GM23338 (cell line): ENCODE data around the gene EPSTI1. TPM values are rescaled to one million over a fixed set of nuclear protein-coding genes. Genes with fewer than 3 reads are reported as not detected.
A peak's percentile ranks its signal among the peaks of the same experiment; 100 is the strongest.

ENCODE experiments used
- ATAC-seq: fragments of 200-7000 bp; cut with Tn5 transposase; 3 replicates; pipeline ENCODE4 v1.9.1; 2020
- DNase-seq: peaks from one replicate; pipeline ENCODE4 v3.0.0-alpha.2; 2015; ENCODE audit warnings: low spot score
- H2AFZ ChIP-seq: fragments of 200-600 bp; sonication (generic); 2 replicates; pipeline ENCODE4 v1.8.0; 2016; ENCODE audit warnings: antibody characterized with exemption, mild to moderate bottlenecking, moderate library complexity
- H3F3A ChIP-seq: fragments of 200-600 bp; sonication (generic); replicated peaks from 2 replicates; pipeline ENCODE4 v1.8.0; 2017; ENCODE audit warnings: antibody characterized with exemption, mixed run types, low read depth
- H3K27ac ChIP-seq: fragments of 200-600 bp; sonication (generic); 2 replicates; pipeline ENCODE4 v1.6.1; 2016; ENCODE audit warnings: low read depth
- H3K27me3 ChIP-seq: fragments of 200-600 bp; sonication (generic); 2 replicates; pipeline ENCODE4 v1.8.0; 2016; ENCODE audit warnings: mild to moderate bottlenecking, mixed run types, moderate library complexity; ENCODE audit not compliant: insufficient read depth
- H3K36me3 ChIP-seq: fragments of 200-600 bp; sonication (generic); 2 replicates; pipeline ENCODE4 v1.8.0; 2016; ENCODE audit warnings: mild to moderate bottlenecking; ENCODE audit not compliant: insufficient read depth
- H3K4me1 ChIP-seq: fragments of 200-600 bp; sonication (generic); 2 replicates; pipeline ENCODE4 v1.8.0; 2016; ENCODE audit warnings: mild to moderate bottlenecking, moderate library complexity; ENCODE audit not compliant: insufficient read depth
- H3K4me2 ChIP-seq: fragments of 200-600 bp; sonication (generic); 2 replicates; pipeline ENCODE4 v1.7.1; 2017; ENCODE audit warnings: mixed run types
- H3K4me3 ChIP-seq: fragments of 200-600 bp; sonication (generic); 2 replicates; pipeline ENCODE4 v1.6.1; 2016; ENCODE audit warnings: mixed run types
- H3K79me2 ChIP-seq: fragments of 200-600 bp; sonication (generic); replicated peaks from 2 replicates; pipeline ENCODE4 v1.8.0; 2017; ENCODE audit warnings: mild to moderate bottlenecking; ENCODE audit not compliant: insufficient read depth
- H3K9me2 ChIP-seq: fragments of 200-600 bp; sonication (generic); 2 replicates; pipeline ENCODE4 v1.8.0; 2017; ENCODE audit not compliant: insufficient read depth
- H4K20me1 ChIP-seq: fragments of 200-600 bp; sonication (generic); replicated peaks from 2 replicates; pipeline ENCODE4 v1.8.0; 2017; ENCODE audit warnings: mild to moderate bottlenecking; ENCODE audit not compliant: insufficient read depth
- H3K27ac Mint-ChIP-seq: 2 replicates; pipeline ENCODE4 v1.8.0; 2020; ENCODE audit warnings: inconsistent platforms, mild to moderate bottlenecking, moderate library complexity, mixed read lengths
- H3K27me3 Mint-ChIP-seq: 3 replicates; pipeline ENCODE4 v1.8.0; 2022; ENCODE audit warnings: low read depth, mild to moderate bottlenecking, moderate library complexity, mixed read lengths, inconsistent platforms; ENCODE audit not compliant: insufficient read depth, poor library complexity
- H3K36me3 Mint-ChIP-seq: 3 replicates; pipeline ENCODE4 v1.8.0; 2021; ENCODE audit warnings: low read depth, mild to moderate bottlenecking, inconsistent platforms, moderate library complexity, mixed read lengths
- H3K4me1 Mint-ChIP-seq: 3 replicates; pipeline ENCODE4 v1.8.0; 2020; ENCODE audit warnings: mild to moderate bottlenecking, inconsistent platforms, mixed read lengths
- H3K4me3 Mint-ChIP-seq: 3 replicates; pipeline ENCODE4 v1.8.0; 2021; ENCODE audit warnings: moderate library complexity, mild to moderate bottlenecking, inconsistent platforms, mixed read lengths
- H3K9me3 Mint-ChIP-seq: 3 replicates; pipeline ENCODE4 v1.8.0; 2020; ENCODE audit warnings: moderate library complexity, mild to moderate bottlenecking, inconsistent platforms, mixed read lengths
- CTCF ChIP-seq, 2 experiments: fragments of 200-600 bp in 1 of 2; sonication (generic) in 1 of 2; conservative IDR thresholded peaks; 2 replicates each; pipeline versions ENCODE4 v1.5.1 to v1.6.1; 2016 to 2017; ENCODE audit warnings: antibody characterized with exemption in 2 of 2, low read depth in 2 of 2, mild to moderate bottlenecking in 2 of 2, moderate library complexity in 1 of 2
- ETS1 ChIP-seq: IDR thresholded peaks from 2 replicates; pipeline ENCODE4 v1.6.1; 2016; ENCODE audit warnings: antibody characterized with exemption
- EZH2 ChIP-seq: fragments of 200-600 bp; sonication (generic); IDR thresholded peaks from one replicate; pipeline ENCODE4 v1.8.0; 2017; ENCODE audit warnings: antibody characterized with exemption, mild to moderate bottlenecking, low read depth; ENCODE audit not compliant: unreplicated experiment
- EZH2phosphoT487 ChIP-seq: fragments of 200-600 bp; sonication (generic); IDR thresholded peaks from one replicate; pipeline ENCODE4 v1.8.1; 2018; ENCODE audit warnings: antibody characterized with exemption; ENCODE audit not compliant: unreplicated experiment
- JUNB ChIP-seq: IDR thresholded peaks from one replicate; pipeline ENCODE4 v1.6.1; 2016; ENCODE audit warnings: antibody characterized with exemption; ENCODE audit not compliant: unreplicated experiment
- POLR2AphosphoS5 ChIP-seq: IDR thresholded peaks from 2 replicates; pipeline ENCODE4 v1.6.1; 2016; ENCODE audit warnings: antibody characterized with exemption, low read depth
- REST ChIP-seq: IDR thresholded peaks from one replicate; pipeline ENCODE4 v1.6.1; 2018; ENCODE audit warnings: antibody characterized with exemption; ENCODE audit not compliant: unreplicated experiment
- STAT1 ChIP-seq: IDR thresholded peaks from one replicate; pipeline ENCODE4 v1.6.1; 2016; ENCODE audit warnings: antibody characterized with exemption; ENCODE audit not compliant: unreplicated experiment
- ZNF114 ChIP-seq: fragments of 250-450 bp; sonication (Bioruptor Pico); IDR thresholded peaks from 2 replicates; pipeline ENCODE4 v1.5.0; 2020; ENCODE audit warnings: mild to moderate bottlenecking, moderate library complexity
- ZNF331 ChIP-seq: fragments of 250-450 bp; sonication (Bioruptor Pico); IDR thresholded peaks from 2 replicates; pipeline ENCODE4 v1.5.0; 2020; ENCODE audit warnings: low read depth, mild to moderate bottlenecking, moderate library complexity
- polyA plus RNA-seq: library from polyadenylated mRNA; unstranded; fragments of >200 nt; fragmentation: Nextera tagmentation; extraction: Ambion mirVana; gene quantifications from 2 replicates; pipeline ENCODE4 v1.2.1, GENCODE V29; 2016
- total RNA-seq: library from RNA; depleted of rRNA; stranded (reverse); fragments of >200 nt; shearing (Covaris generic); gene quantifications from 2 replicates; pipeline ENCODE4 v1.2.3, GENCODE V29; 2014

Gene EPSTI1
- total and polyA plus RNA-seq, 2 experiments from 2014 or later = 0.10 to 0.68 TPM

- no peaks in the 10 kb centered on the region for H3K9me2 ChIP-seq
- H3K36me3 Mint-ChIP-seq = peaks cover 8% of the 10 kb centered on the region; the same call in 2 of the 3 replicates
- H3K27me3 Mint-ChIP-seq = peaks cover 12% of the 10 kb centered on the region
- H2AFZ ChIP-seq = no peak overlapping the region
- H3K27me3 ChIP-seq = no peaks in the 10 kb centered on the region
- H3K79me2 ChIP-seq = peaks cover 20% of the 10 kb centered on the region
- H3K4me3 ChIP-seq = no peak overlapping the region
- peaks cover 7% of the 10 kb centered on the region for H3K4me1 Mint-ChIP-seq
- no peaks in the 10 kb centered on the region for H3K36me3 ChIP-seq
- no peaks in the 10 kb centered on the region for H3F3A ChIP-seq
- ATAC-seq = no peak
- H3K9me3 Mint-ChIP-seq = peaks cover 6% of the 10 kb centered on the region; the same call in 2 of the 3 replicates
- H3K27ac Mint-ChIP-seq = no peak overlapping the region
- no peak overlapping the region for H3K27ac ChIP-seq
- no peak overlapping the region for H3K4me2 ChIP-seq
- no peak for DNase-seq
- no peak overlapping the region for H3K4me3 Mint-ChIP-seq
- H4K20me1 ChIP-seq = no peaks in the 10 kb centered on the region
- peaks cover 14% of the 10 kb centered on the region for H3K4me1 ChIP-seq
- TF ChIP-seq ETS1 = no peak
- TF ChIP-seq STAT1 = no peak
- TF ChIP-seq POLR2AphosphoS5 = no peak
- no peak for TF ChIP-seq EZH2phosphoT487
- no peak for TF ChIP-seq CTCF (conservative IDR thresholded peaks at IDR 0.05; ENCODE audit: low read depth in 2 of 2)
- TF ChIP-seq JUNB = no peak
- TF ChIP-seq ZNF331 = no peak
- TF ChIP-seq ZNF114 (CRISPR knock-in tag) = no peak
- TF ChIP-seq EZH2 = no peak
- TF ChIP-seq REST = no peak
Observed at GRCh38 chr13:43020794-43021193, 28.8 kb upstream of the EPSTI1 start.

GRCh38 chr13:43019811-43020210 is 27.8 kb upstream of the EPSTI1 start:
- Mint-ChIP-seq H3K27ac (no peak overlapping the region), H3K36me3 (peaks cover 5% of the 10 kb centered on the region; the same call in 2 of the 3 replicates), H3K4me1 (peaks cover 7% of the 10 kb centered on the region)
- TF ChIP-seq ZNF114 (CRISPR knock-in tag) (no peak), EZH2phosphoT487 (no peak), ETS1 (no peak), EZH2 (no peak), ZNF331 (no peak)

More at GRCh38 chr13:43019811-43020210, 27.8 kb upstream of the EPSTI1 start:
- H3K9me3 Mint-ChIP-seq = peaks cover 6% of the 10 kb centered on the region; the same call in 2 of the 3 replicates
- DNase-seq (no peak), ATAC-seq (no peak)
- Histone ChIP-seq H3K4me1 (peaks cover 14% of the 10 kb centered on the region), H3K4me3 (no peak overlapping the region), H3F3A (no peaks in the 10 kb centered on the region), H3K4me2 (no peak overlapping the region), H3K79me2 (peaks cover 10% of the 10 kb centered on the region), H3K27ac (no peak overlapping the region), H3K9me2 (no peaks in the 10 kb centered on the region), H4K20me1 (no peaks in the 10 kb centered on the region), H3K36me3 (no peaks in the 10 kb centered on the region), H3K27me3 (no peaks in the 10 kb centered on the region), H2AFZ (peak overlapping the region; percentile 19)
- peaks cover 12% of the 10 kb centered on the region for H3K27me3 Mint-ChIP-seq
- H3K4me3 Mint-ChIP-seq = no peak overlapping the region
